GM23338 (cell line): ENCODE measurements around the gene PROB1. TPM values are rescaled to one million over a fixed set of nuclear protein-coding genes. Genes with fewer than 3 reads are reported as not detected.
A peak's percentile ranks its signal among the peaks of the same experiment; 100 is the strongest.

Experiments
- ATAC-seq: fragments of 200-7000 bp; cut with Tn5 transposase; 3 replicates; pipeline ENCODE4 v1.9.1; 2020
- DNase-seq: peaks from one replicate; pipeline ENCODE4 v3.0.0-alpha.2; 2015; ENCODE audit warnings: low spot score
- H2AFZ ChIP-seq: fragments of 200-600 bp; sonication (generic); 2 replicates; pipeline ENCODE4 v1.8.0; 2016; ENCODE audit warnings: antibody characterized with exemption, mild to moderate bottlenecking, moderate library complexity
- H3F3A ChIP-seq: fragments of 200-600 bp; sonication (generic); replicated peaks from 2 replicates; pipeline ENCODE4 v1.8.0; 2017; ENCODE audit warnings: antibody characterized with exemption, mixed run types, low read depth
- H3K27ac ChIP-seq: fragments of 200-600 bp; sonication (generic); 2 replicates; pipeline ENCODE4 v1.6.1; 2016; ENCODE audit warnings: low read depth
- H3K27me3 ChIP-seq: fragments of 200-600 bp; sonication (generic); 2 replicates; pipeline ENCODE4 v1.8.0; 2016; ENCODE audit warnings: mild to moderate bottlenecking, mixed run types, moderate library complexity; ENCODE audit not compliant: insufficient read depth
- H3K36me3 ChIP-seq: fragments of 200-600 bp; sonication (generic); 2 replicates; pipeline ENCODE4 v1.8.0; 2016; ENCODE audit warnings: mild to moderate bottlenecking; ENCODE audit not compliant: insufficient read depth
- H3K4me1 ChIP-seq: fragments of 200-600 bp; sonication (generic); 2 replicates; pipeline ENCODE4 v1.8.0; 2016; ENCODE audit warnings: mild to moderate bottlenecking, moderate library complexity; ENCODE audit not compliant: insufficient read depth
- H3K4me2 ChIP-seq: fragments of 200-600 bp; sonication (generic); 2 replicates; pipeline ENCODE4 v1.7.1; 2017; ENCODE audit warnings: mixed run types
- H3K4me3 ChIP-seq: fragments of 200-600 bp; sonication (generic); 2 replicates; pipeline ENCODE4 v1.6.1; 2016; ENCODE audit warnings: mixed run types
- H3K79me2 ChIP-seq: fragments of 200-600 bp; sonication (generic); replicated peaks from 2 replicates; pipeline ENCODE4 v1.8.0; 2017; ENCODE audit warnings: mild to moderate bottlenecking; ENCODE audit not compliant: insufficient read depth
- H3K9me2 ChIP-seq: fragments of 200-600 bp; sonication (generic); 2 replicates; pipeline ENCODE4 v1.8.0; 2017; ENCODE audit not compliant: insufficient read depth
- H4K20me1 ChIP-seq: fragments of 200-600 bp; sonication (generic); replicated peaks from 2 replicates; pipeline ENCODE4 v1.8.0; 2017; ENCODE audit warnings: mild to moderate bottlenecking; ENCODE audit not compliant: insufficient read depth
- H3K27ac Mint-ChIP-seq: 2 replicates; pipeline ENCODE4 v1.8.0; 2020; ENCODE audit warnings: inconsistent platforms, mild to moderate bottlenecking, moderate library complexity, mixed read lengths
- H3K27me3 Mint-ChIP-seq: 3 replicates; pipeline ENCODE4 v1.8.0; 2022; ENCODE audit warnings: low read depth, mild to moderate bottlenecking, moderate library complexity, mixed read lengths, inconsistent platforms; ENCODE audit not compliant: insufficient read depth, poor library complexity
- H3K36me3 Mint-ChIP-seq: 3 replicates; pipeline ENCODE4 v1.8.0; 2021; ENCODE audit warnings: low read depth, mild to moderate bottlenecking, inconsistent platforms, moderate library complexity, mixed read lengths
- H3K4me1 Mint-ChIP-seq: 3 replicates; pipeline ENCODE4 v1.8.0; 2020; ENCODE audit warnings: mild to moderate bottlenecking, inconsistent platforms, mixed read lengths
- H3K4me3 Mint-ChIP-seq: 3 replicates; pipeline ENCODE4 v1.8.0; 2021; ENCODE audit warnings: moderate library complexity, mild to moderate bottlenecking, inconsistent platforms, mixed read lengths
- H3K9me3 Mint-ChIP-seq: 3 replicates; pipeline ENCODE4 v1.8.0; 2020; ENCODE audit warnings: moderate library complexity, mild to moderate bottlenecking, inconsistent platforms, mixed read lengths
- CREB1 ChIP-seq: fragments of 250-450 bp; sonication (Bioruptor Pico); IDR thresholded peaks from 2 replicates; pipeline ENCODE4 v1.5.0; 2020; ENCODE audit warnings: low read depth, mild to moderate bottlenecking, moderate library complexity
- ETS1 ChIP-seq: IDR thresholded peaks from 2 replicates; pipeline ENCODE4 v1.6.1; 2016; ENCODE audit warnings: antibody characterized with exemption
- EZH2 ChIP-seq: fragments of 200-600 bp; sonication (generic); IDR thresholded peaks from one replicate; pipeline ENCODE4 v1.8.0; 2017; ENCODE audit warnings: antibody characterized with exemption, mild to moderate bottlenecking, low read depth; ENCODE audit not compliant: unreplicated experiment
- EZH2phosphoT487 ChIP-seq: fragments of 200-600 bp; sonication (generic); IDR thresholded peaks from one replicate; pipeline ENCODE4 v1.8.1; 2018; ENCODE audit warnings: antibody characterized with exemption; ENCODE audit not compliant: unreplicated experiment
- NANOG ChIP-seq: IDR thresholded peaks from 2 replicates; pipeline ENCODE4 v1.6.1; 2016; ENCODE audit warnings: antibody characterized with exemption, borderline replicate concordance
- POLR2AphosphoS5 ChIP-seq: IDR thresholded peaks from 2 replicates; pipeline ENCODE4 v1.6.1; 2016; ENCODE audit warnings: antibody characterized with exemption, low read depth
- ZNF331 ChIP-seq: fragments of 250-450 bp; sonication (Bioruptor Pico); IDR thresholded peaks from 2 replicates; pipeline ENCODE4 v1.5.0; 2020; ENCODE audit warnings: low read depth, mild to moderate bottlenecking, moderate library complexity
- polyA plus RNA-seq: library from polyadenylated mRNA; unstranded; fragments of >200 nt; fragmentation: Nextera tagmentation; extraction: Ambion mirVana; gene quantifications from 2 replicates; pipeline ENCODE4 v1.2.1, GENCODE V29; 2016
- total RNA-seq: library from RNA; depleted of rRNA; stranded (reverse); fragments of >200 nt; shearing (Covaris generic); gene quantifications from 2 replicates; pipeline ENCODE4 v1.2.3, GENCODE V29; 2014
- TF ChIP-seq, protein P1 (sequence below): fragments of 250-450 bp; sonication (Bioruptor Pico); IDR thresholded peaks from 2 replicates; pipeline ENCODE4 v1.5.0; 2020; ENCODE audit warnings: mild to moderate bottlenecking, moderate library complexity

PROB1 gene
- total and polyA plus RNA-seq, 2 experiments from 2014 or later: 0.73 to 2.7 TPM

GRCh38 chr5:139378101-139378825, 16.6 kb downstream of the PROB1 start:
- Histone ChIP-seq H3K4me3 (peak overlapping the region; percentile 35; the same call in 1 of the 2 replicates), H3K4me1 (peaks cover 4% of the 10 kb centered on the region; the same call in 1 of the 2 replicates), H3K36me3 (no peaks in the 10 kb centered on the region), H3K79me2 (no peaks in the 10 kb centered on the region), H3K27ac (no peak overlapping the region), H3K27me3 (no peaks in the 10 kb centered on the region), H2AFZ (no peak overlapping the region), H3K4me2 (peak overlapping the region; percentile 71), H4K20me1 (no peaks in the 10 kb centered on the region; the same call in 1 of the 2 replicates), H3K9me2 (no peaks in the 10 kb centered on the region), H3F3A (peaks cover 3% of the 10 kb centered on the region; the same call in 1 of the 2 replicates)
- ATAC-seq (peak; percentile 73), DNase-seq (peak; percentile 77)
- H3K4me1 Mint-ChIP-seq: peaks cover 10% of the 10 kb centered on the region; the same call in 2 of the 3 replicates
- H3K4me3 Mint-ChIP-seq: no peak overlapping the region
- H3K36me3 Mint-ChIP-seq: peaks cover 6% of the 10 kb centered on the region; the same call in 1 of the 3 replicates
- TF ChIP-seq POLR2AphosphoS5 (no peak), EZH2 (no peak)
- H3K27ac Mint-ChIP-seq: no peak overlapping the region
- peaks cover 9% of the 10 kb centered on the region for H3K27me3 Mint-ChIP-seq
- no peaks in the 10 kb centered on the region for H3K9me3 Mint-ChIP-seq

GRCh38 chr5:139377226-139377625, 17.7 kb downstream of the PROB1 start:
- Mint-ChIP-seq H3K36me3 (peaks cover 10% of the 10 kb centered on the region; the same call in 2 of the 3 replicates), H3K9me3 (no peaks in the 10 kb centered on the region), H3K27me3 (peaks cover 9% of the 10 kb centered on the region), H3K4me3 (no peak overlapping the region), H3K27ac (no peak overlapping the region), H3K4me1 (peaks cover 9% of the 10 kb centered on the region; the same call in 2 of the 3 replicates)
- Histone ChIP-seq H3K9me2 (no peaks in the 10 kb centered on the region), H3K4me1 (peaks cover 4% of the 10 kb centered on the region; the same call in 1 of the 2 replicates), H4K20me1 (no peaks in the 10 kb centered on the region; the same call in 1 of the 2 replicates), H3K27ac (no peak overlapping the region), H3K4me3 (no peak overlapping the region), H2AFZ (no peak overlapping the region), H3F3A (peaks cover 8% of the 10 kb centered on the region), H3K4me2 (no peak overlapping the region), H3K36me3 (0 out of 2 replicates have a peak, but pooled peaks cover under 1% of the 10 kb centered on the region), H3K79me2 (no peaks in the 10 kb centered on the region), H3K27me3 (no peaks in the 10 kb centered on the region)
- no peak for ATAC-seq
- no peak for DNase-seq
- TF ChIP-seq EZH2: no peak
- TF ChIP-seq ZNF331 (CRISPR knock-in tag): no peak
- no peak for TF ChIP-seq CREB1

- H2AFZ ChIP-seq: no peak overlapping the region
- H3K4me3 Mint-ChIP-seq: no peak overlapping the region
- H3K9me2 ChIP-seq: no peaks in the 10 kb centered on the region
- peaks cover 9% of the 10 kb centered on the region for H3K27me3 Mint-ChIP-seq
- no peak overlapping the region for H3K4me3 ChIP-seq
- peaks cover 4% of the 10 kb centered on the region; the same call in 1 of the 2 replicates for H3K4me1 ChIP-seq
- no peaks in the 10 kb centered on the region for H3K27me3 ChIP-seq
- no peaks in the 10 kb centered on the region for H3K79me2 ChIP-seq
- ATAC-seq (no peak), DNase-seq (no peak)
- H3K9me3 Mint-ChIP-seq: no peaks in the 10 kb centered on the region
- H4K20me1 ChIP-seq: no peaks in the 10 kb centered on the region; the same call in 1 of the 2 replicates
- no peak overlapping the region for H3K4me2 ChIP-seq
- H3F3A ChIP-seq: peaks cover 13% of the 10 kb centered on the region
- H3K36me3 Mint-ChIP-seq: peaks cover 19% of the 10 kb centered on the region; the same call in 2 of the 3 replicates
- peaks cover 6% of the 10 kb centered on the region; the same call in 2 of the 3 replicates for H3K4me1 Mint-ChIP-seq
- H3K27ac ChIP-seq: no peak overlapping the region
- H3K27ac Mint-ChIP-seq: no peak overlapping the region
- H3K36me3 ChIP-seq: peaks cover 6% of the 10 kb centered on the region; the same call in 1 of the 2 replicates
- TF ChIP-seq EZH2phosphoT487 (no peak), NANOG (no peak), ETS1 (no peak), POLR2AphosphoS5 (no peak), EZH2 (no peak)
- TF ChIP-seq, protein P1, sequence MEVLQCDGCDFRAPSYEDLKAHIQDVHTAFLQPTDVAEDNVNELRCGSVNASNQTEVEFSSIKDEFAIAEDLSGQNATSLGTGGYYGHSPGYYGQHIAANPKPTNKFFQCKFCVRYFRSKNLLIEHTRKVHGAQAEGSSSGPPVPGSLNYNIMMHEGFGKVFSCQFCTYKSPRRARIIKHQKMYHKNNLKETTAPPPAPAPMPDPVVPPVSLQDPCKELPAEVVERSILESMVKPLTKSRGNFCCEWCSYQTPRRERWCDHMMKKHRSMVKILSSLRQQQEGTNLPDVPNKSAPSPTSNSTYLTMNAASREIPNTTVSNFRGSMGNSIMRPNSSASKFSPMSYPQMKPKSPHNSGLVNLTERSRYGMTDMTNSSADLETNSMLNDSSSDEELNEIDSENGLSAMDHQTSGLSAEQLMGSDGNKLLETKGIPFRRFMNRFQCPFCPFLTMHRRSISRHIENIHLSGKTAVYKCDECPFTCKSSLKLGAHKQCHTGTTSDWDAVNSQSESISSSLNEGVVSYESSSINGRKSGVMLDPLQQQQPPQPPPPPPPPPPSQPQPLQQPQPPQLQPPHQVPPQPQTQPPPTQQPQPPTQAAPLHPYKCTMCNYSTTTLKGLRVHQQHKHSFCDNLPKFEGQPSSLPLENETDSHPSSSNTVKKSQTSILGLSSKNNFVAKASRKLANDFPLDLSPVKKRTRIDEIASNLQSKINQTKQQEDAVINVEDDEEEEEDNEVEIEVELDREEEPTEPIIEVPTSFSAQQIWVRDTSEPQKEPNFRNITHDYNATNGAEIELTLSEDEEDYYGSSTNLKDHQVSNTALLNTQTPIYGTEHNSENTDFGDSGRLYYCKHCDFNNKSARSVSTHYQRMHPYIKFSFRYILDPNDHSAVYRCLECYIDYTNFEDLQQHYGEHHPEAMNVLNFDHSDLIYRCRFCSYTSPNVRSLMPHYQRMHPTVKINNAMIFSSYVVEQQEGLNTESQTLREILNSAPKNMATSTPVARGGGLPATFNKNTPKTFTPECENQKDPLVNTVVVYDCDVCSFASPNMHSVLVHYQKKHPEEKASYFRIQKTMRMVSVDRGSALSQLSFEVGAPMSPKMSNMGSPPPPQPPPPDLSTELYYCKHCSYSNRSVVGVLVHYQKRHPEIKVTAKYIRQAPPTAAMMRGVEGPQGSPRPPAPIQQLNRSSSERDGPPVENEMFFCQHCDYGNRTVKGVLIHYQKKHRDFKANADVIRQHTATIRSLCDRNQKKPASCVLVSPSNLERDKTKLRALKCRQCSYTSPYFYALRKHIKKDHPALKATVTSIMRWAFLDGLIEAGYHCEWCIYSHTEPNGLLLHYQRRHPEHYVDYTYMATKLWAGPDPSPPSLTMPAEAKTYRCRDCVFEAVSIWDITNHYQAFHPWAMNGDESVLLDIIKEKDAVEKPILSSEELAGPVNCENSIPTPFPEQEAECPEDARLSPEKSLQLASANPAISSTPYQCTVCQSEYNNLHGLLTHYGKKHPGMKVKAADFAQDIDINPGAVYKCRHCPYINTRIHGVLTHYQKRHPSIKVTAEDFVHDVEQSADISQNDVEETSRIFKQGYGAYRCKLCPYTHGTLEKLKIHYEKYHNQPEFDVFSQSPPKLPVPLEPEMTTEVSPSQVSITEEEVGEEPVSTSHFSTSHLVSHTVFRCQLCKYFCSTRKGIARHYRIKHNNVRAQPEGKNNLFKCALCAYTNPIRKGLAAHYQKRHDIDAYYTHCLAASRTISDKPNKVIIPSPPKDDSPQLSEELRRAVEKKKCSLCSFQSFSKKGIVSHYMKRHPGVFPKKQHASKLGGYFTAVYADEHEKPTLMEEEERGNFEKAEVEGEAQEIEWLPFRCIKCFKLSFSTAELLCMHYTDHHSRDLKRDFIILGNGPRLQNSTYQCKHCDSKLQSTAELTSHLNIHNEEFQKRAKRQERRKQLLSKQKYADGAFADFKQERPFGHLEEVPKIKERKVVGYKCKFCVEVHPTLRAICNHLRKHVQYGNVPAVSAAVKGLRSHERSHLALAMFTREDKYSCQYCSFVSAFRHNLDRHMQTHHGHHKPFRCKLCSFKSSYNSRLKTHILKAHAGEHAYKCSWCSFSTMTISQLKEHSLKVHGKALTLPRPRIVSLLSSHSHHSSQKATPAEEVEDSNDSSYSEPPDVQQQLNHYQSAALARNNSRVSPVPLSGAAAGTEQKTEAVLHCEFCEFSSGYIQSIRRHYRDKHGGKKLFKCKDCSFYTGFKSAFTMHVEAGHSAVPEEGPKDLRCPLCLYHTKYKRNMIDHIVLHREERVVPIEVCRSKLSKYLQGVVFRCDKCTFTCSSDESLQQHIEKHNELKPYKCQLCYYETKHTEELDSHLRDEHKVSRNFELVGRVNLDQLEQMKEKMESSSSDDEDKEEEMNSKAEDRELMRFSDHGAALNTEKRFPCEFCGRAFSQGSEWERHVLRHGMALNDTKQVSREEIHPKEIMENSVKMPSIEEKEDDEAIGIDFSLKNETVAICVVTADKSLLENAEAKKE: no peak
Observed at GRCh38 chr5:139376364-139376763, 18.5 kb downstream of the PROB1 start.
